Sigmoid colon (tissue), 4 donors: ENCODE data around the gene PDX1.

Source experiments
- CTCF ChIP-seq, 4 experiments: fragments of 450-650 bp in 3 of 4; fragments of 200-600 bp in 1 of 4; IDR thresholded peaks; one replicate each; pipeline ENCODE4 v1.5.1; 2016 to 2019; ENCODE audit warnings: antibody characterized with exemption in 4 of 4, mild to moderate bottlenecking in 3 of 4, moderate library complexity in 2 of 4
- EP300 ChIP-seq, 4 donors: sonication (generic); formaldehyde crosslinking; IDR thresholded peaks; one replicate each; pipeline ENCODE4 v1.6.1; 2017; ENCODE audit warnings: antibody characterized with exemption in 4 of 4
- POLR2A ChIP-seq, 2 donors: fragments of 450-650 bp; IDR thresholded peaks; one replicate each; pipeline ENCODE4 v1.6.1; 2016; ENCODE audit warnings: antibody characterized with exemption in 2 of 2, mild to moderate bottlenecking in 2 of 2, moderate library complexity in 2 of 2
- POLR2AphosphoS5 ChIP-seq, 4 donors: sonication (generic); formaldehyde crosslinking; IDR thresholded peaks; one replicate each; pipeline ENCODE4 v1.6.1; 2017; ENCODE audit warnings: antibody characterized with exemption in 4 of 4

DNA sequence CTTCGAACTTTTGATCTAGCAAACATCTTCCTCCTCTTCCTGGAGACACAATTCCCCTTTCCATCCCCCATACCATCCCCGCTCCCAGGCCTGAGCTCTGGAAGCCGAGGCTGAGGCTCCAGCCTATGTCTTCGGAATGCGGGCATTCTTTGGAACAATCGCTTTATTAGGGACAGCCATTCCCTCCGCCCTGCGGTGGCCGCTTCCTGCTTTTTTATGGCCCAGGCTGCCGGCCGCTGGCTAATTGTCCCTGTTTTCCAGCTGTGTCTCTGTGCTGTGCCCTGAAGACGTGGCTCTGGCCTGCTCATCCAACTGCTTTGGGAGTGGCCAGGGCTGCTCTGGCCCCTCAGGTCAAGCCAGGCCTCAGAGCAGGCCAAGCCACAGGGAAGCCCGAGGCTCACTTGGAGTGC, 51.4 kb downstream of the PDX1 start:
- TF ChIP-seq CTCF (IDR thresholded peaks at IDR 0.05) (no peak), POLR2A (IDR thresholded peaks at IDR 0.05) (no peak), POLR2AphosphoS5 (IDR thresholded peaks at IDR 0.05) (no peak), EP300 (IDR thresholded peaks at IDR 0.05) (no peak)
